Type B pancreatic cell (in vitro differentiated cells): Measurements from ENCODE around the gene SDK1. TPM values are rescaled to one million over a fixed set of nuclear protein-coding genes. Genes with fewer than 3 reads are reported as not detected.
A peak's percentile ranks its signal among the peaks of the same experiment; 100 is the strongest.

ENCODE experiments used
- DNase-seq: peaks from one replicate; pipeline ENCODE4 v3.0.0; 2021; ENCODE audit warnings: mixed read lengths; ENCODE audit not compliant: unreplicated experiment; ENCODE audit errors: extremely low spot score
- H3K27ac Mint-ChIP-seq: 2 replicates; pipeline ENCODE4 v1.8.0; 2021; ENCODE audit warnings: mild to moderate bottlenecking, mixed read lengths
- H3K27me3 Mint-ChIP-seq: 2 replicates; pipeline ENCODE4 v1.8.0; 2021; ENCODE audit warnings: mixed read lengths
- H3K36me3 Mint-ChIP-seq: 2 replicates; pipeline ENCODE4 v1.8.0; 2021; ENCODE audit warnings: mixed read lengths
- H3K4me1 Mint-ChIP-seq: one replicate; pipeline ENCODE4 v1.8.0; 2021; ENCODE audit warnings: mixed read lengths; ENCODE audit not compliant: unreplicated experiment
- H3K4me3 Mint-ChIP-seq: 2 replicates; pipeline ENCODE4 v1.8.0; 2021; ENCODE audit warnings: mild to moderate bottlenecking, mixed read lengths
- H3K9me3 Mint-ChIP-seq: 2 replicates; pipeline ENCODE4 v1.8.0; 2021; ENCODE audit warnings: mixed read lengths
- CTCF ChIP-seq: fragments of 200-600 bp; sonication (generic); conservative IDR thresholded peaks from 2 replicates; pipeline ENCODE4 v1.5.0; 2021; ENCODE audit warnings: antibody characterized with exemption, mild to moderate bottlenecking
- total RNA-seq: library from RNA; stranded (reverse); gene quantifications from 2 replicates; pipeline ENCODE4 v1.2.1, GENCODE V29; 2021; ENCODE audit warnings: low replicate concordance

Gene SDK1
- total RNA-seq, 1 donor from 2014 or later: 26.1 TPM

GRCh38 chr7:3861941-3862340 lies 560.9 kb downstream of the SDK1 start:
- peak overlapping the region; percentile 39 for H3K27ac Mint-ChIP-seq
- H3K27me3 Mint-ChIP-seq: no peaks in the 10 kb centered on the region
- peak; percentile 23 for TF ChIP-seq CTCF
- H3K4me3 Mint-ChIP-seq: peak overlapping the region; percentile 24
- no peak for DNase-seq
- H3K36me3 Mint-ChIP-seq: no peaks in the 10 kb centered on the region
- H3K9me3 Mint-ChIP-seq: peaks cover 3% of the 10 kb centered on the region
- peaks cover 16% of the 10 kb centered on the region for H3K4me1 Mint-ChIP-seq

DNA sequence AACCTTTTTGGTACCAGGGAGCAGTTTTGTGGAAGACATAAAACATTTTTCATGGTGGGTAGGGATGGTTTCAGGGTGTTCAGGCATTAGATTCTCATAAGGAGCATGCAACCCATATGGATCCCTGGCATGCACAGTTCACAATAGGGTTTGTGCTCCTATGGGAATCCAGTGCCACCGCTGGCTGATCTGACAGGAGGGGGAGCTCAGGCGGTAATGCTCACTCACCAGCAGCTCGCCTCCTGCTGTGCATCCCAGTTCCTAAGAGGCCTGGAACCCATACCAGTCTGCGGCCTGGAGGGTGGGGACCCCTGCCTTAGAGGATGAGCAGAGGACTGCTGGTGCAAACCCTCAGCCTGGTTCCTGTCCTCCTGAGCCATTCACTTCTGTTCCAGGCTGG lies 561.7 kb downstream of the SDK1 start:
- Mint-ChIP-seq H3K36me3 (no peaks in the 10 kb centered on the region), H3K4me1 (peaks cover 16% of the 10 kb centered on the region), H3K9me3 (no peaks in the 10 kb centered on the region), H3K4me3 (no peak overlapping the region), H3K27ac (no peak overlapping the region), H3K27me3 (no peaks in the 10 kb centered on the region)
- no peak for TF ChIP-seq CTCF
- no peak for DNase-seq

GRCh38 chr7:3866277-3866676 lies 565.2 kb downstream of the SDK1 start:
- Mint-ChIP-seq H3K27ac (no peak overlapping the region), H3K27me3 (no peaks in the 10 kb centered on the region), H3K9me3 (peaks cover 3% of the 10 kb centered on the region), H3K4me1 (peaks cover 8% of the 10 kb centered on the region), H3K4me3 (no peak overlapping the region), H3K36me3 (peaks cover 3% of the 10 kb centered on the region)
- DNase-seq: no peak
- no peak for TF ChIP-seq CTCF

DNA sequence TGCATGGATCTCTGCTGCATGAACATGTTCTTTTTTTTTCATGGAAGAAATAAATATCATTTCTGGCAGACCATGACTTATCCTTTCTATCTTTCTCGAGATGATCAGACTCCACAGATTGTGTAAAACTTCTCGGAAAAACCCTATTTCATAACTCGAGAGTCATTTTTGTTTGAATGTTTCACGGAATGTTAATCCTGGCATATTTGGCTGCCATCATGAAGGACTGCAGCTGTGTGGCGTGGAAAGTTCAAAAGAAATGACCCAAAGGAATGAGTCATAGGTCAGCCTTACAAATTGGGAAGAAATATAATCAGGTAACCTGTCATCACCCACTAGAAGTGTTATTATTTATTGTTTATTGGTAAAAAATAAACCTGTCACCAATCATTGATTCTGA lies 566.8 kb downstream of the SDK1 start:
- Mint-ChIP-seq H3K9me3 (peaks cover 5% of the 10 kb centered on the region), H3K27me3 (no peaks in the 10 kb centered on the region), H3K36me3 (peaks cover 5% of the 10 kb centered on the region), H3K4me3 (no peak overlapping the region), H3K27ac (no peak overlapping the region), H3K4me1 (no peaks in the 10 kb centered on the region)
- TF ChIP-seq CTCF: no peak
- no peak for DNase-seq

DNA sequence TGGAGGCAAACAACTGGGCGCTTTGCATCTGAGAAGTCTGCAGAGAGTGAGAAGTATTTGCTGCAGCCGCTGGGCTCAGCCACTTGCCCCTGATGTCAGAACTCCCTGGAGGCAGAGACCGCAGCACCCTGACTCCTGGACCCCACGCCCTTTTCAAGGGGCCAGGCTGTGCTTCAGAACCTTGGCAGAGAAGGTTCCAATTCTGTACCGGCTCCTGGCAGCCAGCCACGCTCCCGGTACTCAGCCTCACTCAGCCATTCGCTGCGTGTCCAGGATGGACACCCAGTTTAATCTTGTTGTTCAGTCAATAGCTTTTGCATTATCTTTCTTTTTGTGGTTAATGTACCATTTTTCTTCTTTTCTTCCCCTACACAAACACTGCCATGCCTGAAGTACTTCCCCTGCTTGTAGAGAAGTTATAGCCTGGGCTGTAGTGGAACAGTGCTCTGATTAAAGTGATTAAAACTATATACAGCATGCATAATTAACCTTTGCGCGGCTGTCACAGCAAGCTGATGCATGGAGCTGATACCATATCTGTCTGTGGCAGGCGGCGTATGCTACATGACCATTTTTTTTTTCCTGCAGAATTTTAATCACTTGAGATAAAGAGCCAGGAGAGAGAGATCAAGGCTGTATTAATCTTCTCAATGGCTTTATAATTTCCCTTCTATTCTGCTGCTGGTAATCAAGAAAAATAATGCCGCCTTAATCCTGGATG lies 578.5 kb downstream of the SDK1 start:
- no peak overlapping the region for H3K4me3 Mint-ChIP-seq
- H3K36me3 Mint-ChIP-seq: no peaks in the 10 kb centered on the region
- no peak for DNase-seq
- no peak for TF ChIP-seq CTCF
- H3K9me3 Mint-ChIP-seq: peaks cover 15% of the 10 kb centered on the region
- H3K27me3 Mint-ChIP-seq: no peaks in the 10 kb centered on the region
- H3K27ac Mint-ChIP-seq: no peak overlapping the region
- H3K4me1 Mint-ChIP-seq: peaks cover 8% of the 10 kb centered on the region
